ENCODE results near the gene GPR3.
"Not testable (repeated sequence)": the region's sequence is repeated elsewhere in the genome, so short reads cannot be mapped to it uniquely, and the experiment has no call there.

Gene GPR3

DNA sequence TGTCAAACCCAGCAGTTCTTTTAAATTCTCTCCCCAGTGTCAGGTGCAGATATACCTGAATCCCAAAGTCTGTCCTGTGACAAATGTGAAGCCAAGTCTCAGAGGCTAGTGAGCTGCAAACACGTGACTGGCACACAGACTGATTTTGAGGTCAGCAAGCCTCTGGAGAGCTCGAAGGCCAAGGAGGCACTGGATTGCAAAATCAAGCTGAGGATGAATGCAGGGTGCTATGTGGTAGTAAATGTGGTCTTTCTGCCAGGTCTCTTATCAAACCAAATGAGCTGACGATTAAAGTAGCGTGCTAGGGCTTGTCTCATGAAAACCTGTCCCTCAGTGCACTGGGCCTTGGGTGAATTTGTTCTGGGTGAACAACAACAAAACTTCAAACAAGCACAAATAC is 20.6 kb downstream of the GPR3 start:
- intact Hi-C loops (cut with DNase I): no loop called here
- DNase-seq: no peak

- intact Hi-C loops (cut with DNase I): no loop called here
These were observed 21.7 kb downstream of the GPR3 start for GRCh38 chr1:27414091-27414490.

GRCh38 chr1:27416387-27417111 is 24.1 kb downstream of the GPR3 start:
- peak in 2 of 10 donors; percentile 35 to 38 for DNase-seq
- intact Hi-C loops (cut with DNase I): loop anchor here (2.0 to 5.0 kb wide), 2 partner anchors 70 to 186 kb away; partner anchors contain the start of gene AHDC1

More at GRCh38 chr1:27414091-27414490, 21.7 kb downstream of the GPR3 start:
- no peak for DNase-seq

- no peak for DNase-seq
- intact Hi-C loops (cut with DNase I): loop anchor here (2.0 to 5.0 kb wide), 2 partner anchors 69 to 185 kb away; partner anchors contain the start of gene AHDC1
These were observed 25.3 kb downstream of the GPR3 start for GRCh38 chr1:27417713-27418112.

DNA sequence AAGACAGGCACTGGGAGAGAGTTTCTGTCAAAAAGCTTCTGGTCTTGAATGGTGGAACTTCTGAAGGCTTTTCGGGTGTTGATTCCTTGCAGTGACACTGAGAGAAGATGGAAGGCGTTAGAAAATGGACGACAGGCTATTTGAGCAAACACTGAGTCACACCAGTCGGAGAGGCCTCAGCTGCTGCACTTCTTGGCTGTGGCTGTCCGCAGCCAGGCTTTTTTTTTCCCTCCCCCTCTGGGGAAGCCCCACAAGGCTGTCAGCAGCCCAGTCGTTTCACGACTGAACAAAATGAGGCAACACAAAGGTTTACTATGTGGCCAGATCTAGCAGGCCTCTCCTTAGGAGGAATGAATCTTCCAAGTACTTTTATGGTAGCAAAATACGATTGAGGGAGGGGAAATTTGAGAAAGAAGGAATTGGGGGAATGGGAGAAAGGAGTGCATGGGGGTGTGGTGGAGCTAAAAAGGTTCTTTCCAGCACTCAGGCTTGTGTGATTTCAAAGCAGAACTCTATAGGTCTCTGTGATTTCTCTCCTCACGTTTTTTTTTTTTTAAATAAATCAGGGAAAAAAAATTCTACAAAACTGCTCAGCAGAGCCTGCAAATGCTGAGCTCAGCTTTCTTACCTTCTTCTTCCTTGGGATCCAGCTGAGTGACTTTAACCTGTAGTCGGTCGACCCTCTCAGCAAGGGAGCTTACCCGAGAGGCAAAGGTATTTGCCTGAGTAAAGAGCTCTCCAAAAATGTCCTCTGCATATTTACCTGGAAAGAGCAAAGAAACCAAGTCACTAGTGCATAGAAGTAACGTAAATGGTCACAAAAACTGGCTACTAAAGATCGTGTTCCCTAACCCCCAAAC is 26.1 kb downstream of the GPR3 start:
- peak in 8 of 10 donors; percentile 42 to 96 (median 66) for DNase-seq
- intact Hi-C loops (cut with DNase I): loop anchor here (5.0 kb wide), 1 partner anchor 184 kb away; the partner anchor contains the start of gene AHDC1

DNA sequence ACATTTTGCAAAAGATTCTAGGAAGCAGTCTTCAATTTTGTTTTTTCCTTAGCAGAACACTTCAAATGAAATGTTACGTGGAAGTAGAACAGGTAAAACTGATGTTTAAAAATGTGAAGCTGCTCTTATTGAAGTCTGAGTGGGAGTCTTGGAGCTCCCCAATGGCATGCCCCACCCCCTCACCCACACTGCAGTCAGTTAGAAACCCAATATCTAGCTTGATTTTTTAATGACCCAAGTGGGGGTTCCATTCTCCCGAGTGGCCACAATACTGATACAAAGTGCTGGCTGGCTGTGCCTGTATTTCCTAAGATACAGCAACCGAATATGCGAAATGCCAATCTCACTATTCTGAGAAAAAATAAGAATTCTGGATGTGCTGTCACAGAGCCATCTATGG is 31.3 kb downstream of the GPR3 start:
- intact Hi-C loops (cut with DNase I): no loop called here
- DNase-seq: no peak

DNA sequence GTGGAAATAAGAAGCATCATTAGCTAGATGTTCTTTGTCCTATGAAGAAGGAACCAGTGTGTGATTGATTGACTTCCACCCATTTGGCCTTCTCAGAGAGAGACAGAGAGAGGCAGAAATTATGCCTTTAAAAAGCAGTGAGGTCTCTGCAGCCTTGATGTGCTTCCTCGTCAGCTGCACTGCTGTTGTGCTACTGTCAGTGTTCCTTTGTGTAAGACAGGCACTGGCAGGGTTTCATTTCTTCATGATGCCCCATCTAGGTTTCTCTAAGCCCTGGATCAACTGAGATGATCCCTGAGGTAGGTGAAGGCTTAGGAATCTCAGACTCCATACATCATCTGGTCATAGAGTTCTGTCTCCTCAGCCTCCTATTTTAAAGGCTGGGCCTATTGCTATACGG is 34.9 kb downstream of the GPR3 start:
- intact Hi-C loops (cut with DNase I): no loop called here
- peak in 1 of 10 donors; percentile 26 for DNase-seq

DNA sequence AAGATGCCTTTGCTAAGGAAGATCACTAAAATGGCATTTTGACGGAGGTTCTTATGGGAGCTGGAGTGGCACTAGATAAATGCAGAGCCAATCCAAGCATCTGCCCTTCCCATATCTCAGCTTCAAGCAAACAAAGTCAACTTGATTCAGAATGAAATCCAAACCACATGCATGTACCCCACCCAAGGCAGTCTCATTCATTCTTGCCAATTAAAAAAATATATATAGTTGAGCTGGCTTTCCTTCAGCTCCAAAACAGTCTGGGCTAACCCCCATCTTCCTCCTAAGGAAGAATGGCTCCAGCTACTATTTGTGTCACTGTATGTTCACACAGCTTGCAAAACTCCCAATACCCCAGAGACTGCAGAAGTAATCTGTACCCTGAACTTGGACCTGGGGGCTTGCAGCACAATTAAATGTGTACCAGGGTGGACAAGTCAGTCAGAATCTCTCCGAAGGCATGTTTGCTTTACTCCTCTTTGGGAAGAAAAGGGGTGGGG is 35.4 kb downstream of the GPR3 start:
- DNase-seq: no peak
- intact Hi-C loops (cut with DNase I): no loop called here

DNA sequence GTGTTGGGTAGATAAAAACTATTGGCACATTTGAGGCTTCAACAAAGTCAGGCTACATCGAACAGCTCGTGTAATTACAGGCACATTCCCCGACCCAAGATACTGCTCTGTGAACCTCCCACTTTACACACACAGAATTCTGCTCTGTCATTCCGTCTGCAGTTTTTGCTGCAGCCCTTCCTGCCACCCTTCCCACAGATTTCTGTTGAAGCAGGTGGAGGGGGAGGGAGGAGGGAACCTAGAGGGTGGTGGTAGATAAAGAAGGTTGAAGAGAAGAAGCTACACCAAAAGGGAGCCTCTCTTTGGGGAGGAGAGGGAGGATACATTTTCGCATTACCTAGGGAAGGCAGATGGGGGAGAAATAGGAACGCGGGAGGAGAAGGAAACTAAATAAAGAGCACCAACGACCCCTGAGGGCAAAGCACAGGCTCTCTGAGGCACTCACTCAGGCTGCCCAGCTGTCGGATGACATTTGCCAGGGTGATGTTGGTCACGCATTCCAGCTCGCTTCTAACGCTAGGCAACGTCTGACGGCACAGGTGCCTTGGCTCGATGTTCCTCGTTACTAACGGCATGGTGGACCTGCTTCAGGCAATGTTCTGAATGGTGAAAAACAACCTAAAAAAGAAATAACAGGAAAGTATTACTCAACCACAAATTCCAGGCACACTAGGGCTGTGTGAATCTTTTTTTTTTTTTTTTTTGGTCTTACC is 36.0 kb downstream of the GPR3 start:
- intact Hi-C loops (cut with DNase I): no loop called here
- DNase-seq: peak in 2 of 10 donors; percentile 27 to 45

GRCh38 chr1:27429029-27429425 is 36.6 kb downstream of the GPR3 start:
- no peak for DNase-seq
- intact Hi-C loops (cut with DNase I): no loop called here

DNA sequence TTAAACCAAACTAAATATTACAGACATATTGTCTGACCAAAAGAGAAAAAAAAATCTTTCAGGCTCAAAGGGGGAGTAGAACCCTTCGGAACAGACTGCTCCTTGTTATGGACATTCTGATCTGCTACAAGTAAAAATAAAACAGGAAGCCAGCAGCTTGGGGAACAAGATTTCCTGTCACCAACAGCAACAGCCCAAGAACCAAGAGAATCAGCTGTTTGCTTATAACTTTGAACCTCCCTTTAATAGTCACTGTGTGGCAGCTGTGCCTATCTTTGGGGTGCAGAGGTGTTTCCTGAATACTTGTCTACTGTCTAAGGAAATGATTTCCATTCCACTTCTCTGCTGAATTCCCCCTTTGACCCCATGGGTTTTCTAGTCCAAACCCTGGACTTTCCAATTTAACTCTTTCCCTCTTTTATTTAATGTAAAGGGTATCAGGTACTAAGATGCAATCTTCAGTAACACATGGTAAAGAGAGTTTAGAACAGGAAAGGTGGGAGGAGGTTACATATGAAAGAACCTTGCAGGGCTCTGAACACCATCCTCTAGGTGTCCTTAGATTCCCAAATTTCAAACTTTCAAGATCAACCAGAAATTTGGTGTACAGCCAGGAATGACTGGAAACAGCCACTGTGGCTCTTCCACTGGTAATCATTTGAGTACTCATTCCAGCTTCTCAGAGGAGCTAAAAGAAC is 38.6 kb downstream of the GPR3 start:
- no peak for DNase-seq

DNA sequence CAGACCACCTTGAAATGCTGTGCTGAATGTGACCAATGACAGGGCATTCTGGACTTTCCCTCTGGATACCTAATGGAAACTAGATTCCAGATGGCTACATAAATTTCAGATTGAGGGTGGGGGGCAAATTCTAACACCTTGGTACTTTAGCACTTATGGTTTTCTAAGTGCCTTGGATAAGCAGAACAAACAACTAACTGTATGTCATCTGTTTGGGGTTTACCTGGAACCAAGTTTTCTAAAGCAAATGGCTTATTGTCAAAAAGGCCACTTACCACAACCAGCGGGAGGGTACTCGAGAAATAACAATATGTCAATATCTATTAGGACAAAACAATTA is 39.1 kb downstream of the GPR3 start:
- intact Hi-C loops (cut with DNase I): no loop called here
- DNase-seq: no peak

More for the DNA sequence above, 38.6 kb downstream of the GPR3 start:
- intact Hi-C loops (cut with DNase I): no loop called here

DNA sequence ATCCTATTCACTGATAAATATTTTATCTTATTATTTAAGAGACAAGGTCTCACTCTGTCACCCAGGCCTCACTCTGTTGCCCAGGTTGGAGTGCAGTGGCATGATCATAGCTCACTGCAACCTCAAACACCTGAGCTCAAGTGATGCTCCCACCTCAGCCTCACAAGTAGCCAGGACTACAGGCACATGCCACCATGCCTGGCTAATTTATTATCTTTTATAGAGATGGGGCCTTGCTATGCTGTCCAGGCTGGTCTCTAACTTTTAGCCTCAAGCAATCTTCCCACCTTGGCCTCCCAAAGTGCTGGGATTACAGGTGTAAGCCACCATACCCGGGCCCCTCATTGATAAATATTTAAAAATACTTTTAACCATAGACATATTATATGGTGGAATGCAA is 40.3 kb downstream of the GPR3 start:
- DNase-seq; intact Hi-C loops (cut with DNase I): not testable (repeated sequence)

- intact Hi-C loops (cut with DNase I): no loop called here
- no peak for DNase-seq
These were observed 41.3 kb downstream of the GPR3 start for GRCh38 chr1:27433706-27434105.

- DNase-seq: no peak
- intact Hi-C loops (cut with DNase I): no loop called here
These were observed 43.3 kb downstream of the GPR3 start for GRCh38 chr1:27435566-27436203.

DNA sequence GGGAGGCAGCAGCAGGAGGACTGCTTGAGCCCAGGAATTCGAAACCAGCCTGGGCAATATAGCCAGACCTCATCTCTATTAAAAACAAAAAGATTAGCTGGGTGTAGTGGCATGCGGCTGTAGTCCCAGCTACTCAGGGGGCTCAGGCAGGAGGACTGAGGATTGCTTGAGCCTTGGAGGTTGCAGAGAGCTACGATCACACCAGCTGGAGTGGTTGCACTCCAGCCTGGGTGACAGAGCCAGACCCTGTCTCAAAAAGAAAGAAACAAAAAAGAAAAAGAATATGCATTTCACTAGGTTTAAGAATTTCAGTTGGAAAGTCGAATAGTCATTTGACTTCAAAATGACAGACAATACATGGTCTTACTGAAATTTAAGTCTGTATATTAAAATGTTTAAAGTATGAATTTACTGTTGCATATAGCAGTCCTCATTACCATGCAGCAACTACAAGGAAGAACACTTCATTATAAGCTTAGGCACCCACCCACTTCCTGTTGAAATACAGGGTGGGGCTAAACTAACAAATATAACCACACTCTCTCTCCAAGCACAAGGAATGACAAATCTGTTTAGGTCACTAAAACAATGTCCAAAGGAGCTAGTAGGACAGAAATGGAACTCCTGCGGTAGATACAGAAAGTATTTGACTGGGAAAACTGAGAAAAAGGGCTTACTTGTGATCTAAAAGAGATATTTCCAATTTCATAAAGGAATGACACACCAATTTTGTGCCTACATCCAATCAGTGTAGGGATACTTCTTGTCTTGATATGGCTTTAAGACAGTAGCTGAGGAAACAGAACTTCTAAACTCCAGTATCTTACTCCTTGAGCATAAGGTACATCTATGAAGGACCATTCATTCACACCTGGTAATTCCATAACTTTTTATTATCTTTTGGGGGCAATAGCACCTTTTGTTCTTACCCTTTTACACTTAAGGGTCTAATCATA is 44.1 kb downstream of the GPR3 start:
- intact Hi-C loops (cut with DNase I): no loop called here
- no peak for DNase-seq

- DNase-seq: no peak
- intact Hi-C loops (cut with DNase I): no loop called here
These were observed 46.2 kb downstream of the GPR3 start for GRCh38 chr1:27438621-27439061.

DNA sequence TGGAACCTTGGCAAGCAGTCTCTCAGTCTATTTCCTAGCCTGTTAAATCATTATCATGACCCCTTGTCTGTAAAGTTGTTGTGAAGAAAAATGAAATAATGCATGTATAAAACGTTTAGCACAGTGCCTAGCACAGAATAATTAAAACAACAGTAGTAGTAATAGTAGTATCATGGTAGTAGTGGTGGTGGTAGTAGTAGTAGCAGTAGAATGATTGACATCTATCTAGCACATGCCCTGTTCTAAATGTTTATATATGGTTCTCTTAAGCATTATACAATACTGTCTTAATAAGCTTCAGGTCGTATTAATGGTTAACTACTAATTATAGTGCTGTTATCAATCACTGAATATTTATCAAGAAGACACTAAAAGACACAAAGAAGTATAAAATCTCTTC is 46.7 kb downstream of the GPR3 start:
- DNase-seq: no peak
- intact Hi-C loops (cut with DNase I): no loop called here

All from posterior cingulate gyrus (tissue), 11 donors.